ENCODE results near the gene C8A.

GRCh38 chr1:56854521-56855099, at the start of gene C8A:
- TF ChIP-seq CTCF (IDR thresholded peaks at IDR 0.05) (no peak), POLR2A (IDR thresholded peaks at IDR 0.05) (no peak)
